IgD-negative memory B cell (primary cell): ENCODE data around the gene FAM124A. TPM values are rescaled to one million over a fixed set of nuclear protein-coding genes. Genes with fewer than 3 reads are reported as not detected.
"Not testable (repeated sequence)": the region's sequence is repeated elsewhere in the genome, so short reads cannot be mapped to it uniquely, and the experiment has no call there.

Experiments
- H3K27ac Mint-ChIP-seq, 3 donors: one replicate each; pipeline ENCODE4 v1.8.0; 2020 to 2022; ENCODE audit warnings: mild to moderate bottlenecking in 3 of 3, mixed read lengths in 3 of 3, moderate library complexity in 1 of 3
- H3K27me3 Mint-ChIP-seq: one replicate; pipeline ENCODE4 v1.8.0; 2021; ENCODE audit warnings: mixed read lengths
- H3K36me3 Mint-ChIP-seq: one replicate; pipeline ENCODE4 v1.8.0; 2020; ENCODE audit warnings: mild to moderate bottlenecking, mixed read lengths
- H3K4me1 Mint-ChIP-seq, 3 donors: one replicate each; pipeline ENCODE4 v1.8.0; 2020 to 2022; ENCODE audit warnings: mixed read lengths in 3 of 3, mild to moderate bottlenecking in 1 of 3
- H3K4me3 Mint-ChIP-seq, 4 donors: one replicate each; pipeline ENCODE4 v1.8.0; 2020 to 2022; ENCODE audit warnings: mild to moderate bottlenecking in 4 of 4, mixed read lengths in 4 of 4, moderate library complexity in 3 of 4
- H3K9me3 Mint-ChIP-seq, 3 donors: one replicate each; pipeline ENCODE4 v1.8.0; 2020 to 2021; ENCODE audit warnings: mixed read lengths in 3 of 3, mild to moderate bottlenecking in 1 of 3
- polyA plus RNA-seq: library from polyadenylated mRNA; unstranded; fragments of 300-500 nt; fragmentation: Illumina TruSeq; gene quantifications from one replicate; pipeline ENCODE4 v1.2.3, GENCODE V29; 2021

FAM124A gene
- polyA plus RNA-seq, 1 donor from 2014 or later: not detected

DNA sequence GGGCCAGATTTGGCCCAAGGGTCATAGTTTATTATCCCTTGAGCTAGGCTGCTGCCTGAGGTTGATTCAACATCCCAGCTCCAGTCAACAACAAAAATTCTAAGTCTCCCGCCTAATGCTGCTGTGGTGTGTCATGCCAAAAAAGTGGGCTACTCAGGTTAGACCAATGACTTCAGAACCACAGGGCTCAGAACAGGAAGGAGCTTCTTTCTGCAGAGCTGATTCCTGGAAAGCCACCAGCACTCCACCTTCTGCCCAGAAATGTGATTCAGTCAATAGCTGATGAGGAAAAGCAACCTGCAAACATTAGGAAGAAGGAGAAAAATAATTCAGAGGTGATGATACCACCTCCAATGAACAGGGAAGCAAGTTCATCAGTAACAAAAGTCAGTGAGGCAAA is 61.2 kb downstream of the FAM124A start:
- H3K4me3 Mint-ChIP-seq: no peak overlapping the region
- H3K27me3 Mint-ChIP-seq: peaks cover 6% of the 10 kb centered on the region
- peaks cover 0 to 2% (median 2%) of the 10 kb centered on the region in 3 donors for H3K4me1 Mint-ChIP-seq
- H3K27ac Mint-ChIP-seq: no peak overlapping the region
- peaks cover 2% of the 10 kb centered on the region for H3K36me3 Mint-ChIP-seq
- H3K9me3 Mint-ChIP-seq: no peaks in the 10 kb centered on the region

DNA sequence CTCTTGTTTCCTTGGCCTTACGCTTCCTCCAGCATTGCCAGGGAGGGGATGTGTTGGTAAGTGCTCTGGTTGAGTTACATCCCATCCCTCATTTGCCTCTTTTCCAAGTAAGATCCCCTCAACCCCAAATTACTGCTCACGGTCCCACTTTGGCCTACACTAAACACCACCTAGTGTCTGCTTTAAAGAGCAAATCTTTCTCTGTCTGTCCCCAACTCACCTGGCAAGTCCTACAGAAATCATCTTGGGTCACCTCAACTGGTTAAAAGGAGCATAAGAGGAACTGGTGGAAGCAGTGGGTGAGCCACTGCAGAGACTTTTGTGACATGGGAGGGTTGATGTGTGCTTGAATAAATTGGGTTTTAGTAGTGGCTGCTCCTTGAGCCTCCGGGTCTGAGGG is 62.1 kb downstream of the FAM124A start:
- Mint-ChIP-seq H3K4me1 (peaks cover 0 to 2% (median 2%) of the 10 kb centered on the region in 3 donors), H3K27me3 (peaks cover 6% of the 10 kb centered on the region), H3K4me3 (no peak overlapping the region), H3K27ac (no peak overlapping the region), H3K9me3 (no peaks in the 10 kb centered on the region), H3K36me3 (peaks cover 2% of the 10 kb centered on the region)

DNA sequence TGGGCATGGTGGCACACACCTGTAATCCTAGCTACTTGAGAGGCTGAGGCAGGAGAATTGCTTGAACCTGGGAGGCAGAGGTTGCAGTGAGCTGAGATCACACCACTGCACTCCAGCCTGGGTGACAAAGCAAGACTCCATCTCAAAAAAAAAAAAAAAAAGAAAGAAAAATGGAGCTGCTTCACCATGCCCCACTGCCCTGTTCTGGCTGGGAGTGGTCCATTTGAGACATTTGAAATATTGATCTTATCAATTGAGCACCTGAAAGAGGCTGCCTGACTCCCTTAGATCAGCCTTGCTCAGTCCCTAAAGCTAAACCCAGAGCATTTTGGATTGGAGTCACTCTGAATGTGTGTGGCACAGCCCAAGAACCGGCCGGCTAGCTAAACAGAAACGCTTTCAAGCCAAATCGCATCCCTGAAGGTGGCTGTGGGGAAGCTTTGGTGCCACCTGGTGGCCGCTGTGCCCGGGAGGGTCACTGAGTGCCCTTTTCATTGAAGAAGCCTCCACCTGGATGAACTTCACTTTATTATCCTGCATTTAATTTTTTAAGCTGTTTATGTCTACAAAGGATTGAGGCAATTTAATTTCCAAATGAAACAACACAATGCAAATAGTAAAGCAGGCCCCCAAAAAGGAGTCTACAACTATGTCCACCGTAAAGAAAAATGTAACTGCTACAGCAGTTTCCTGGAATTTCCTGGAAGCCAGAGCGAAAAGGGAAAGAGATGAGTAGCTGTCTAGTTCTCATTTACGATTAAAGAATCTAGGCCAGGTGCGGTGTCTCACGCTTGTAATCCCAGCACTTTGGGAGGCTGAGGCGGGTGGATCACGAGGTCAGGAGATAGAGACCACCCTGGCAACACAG is 64.2 kb downstream of the FAM124A start:
- Mint-ChIP-seq H3K36me3 (no peaks in the 10 kb centered on the region), H3K27me3 (peaks cover 1% of the 10 kb centered on the region), H3K4me1 (peaks cover 0 to 2% (median 0%) of the 10 kb centered on the region in 3 donors), H3K9me3 (no peaks in the 10 kb centered on the region), H3K27ac (no peak overlapping the region), H3K4me3 (no peak overlapping the region)

DNA sequence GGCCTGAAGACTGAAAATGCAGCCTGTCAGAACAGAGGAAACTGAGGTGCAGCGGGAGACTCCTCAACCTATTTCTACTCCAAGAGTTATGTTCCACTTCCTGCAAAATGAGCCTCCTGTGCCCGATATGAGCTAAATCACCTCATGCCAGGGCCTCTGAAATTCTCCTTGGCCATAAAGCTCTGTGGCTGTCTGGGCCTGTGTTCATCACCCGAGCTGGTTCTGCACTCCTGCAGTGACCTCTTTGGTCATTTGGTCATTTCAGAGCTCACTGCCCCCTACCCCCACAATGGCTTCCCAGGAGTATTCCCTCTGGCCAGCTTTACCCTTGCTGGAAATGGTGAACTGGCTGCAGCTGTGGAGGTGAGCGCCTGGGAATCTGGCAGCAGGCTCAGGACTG is 65.6 kb downstream of the FAM124A start:
- no peak overlapping the region for H3K4me3 Mint-ChIP-seq
- no peaks in the 10 kb centered on the region for H3K36me3 Mint-ChIP-seq
- peaks cover 3% of the 10 kb centered on the region for H3K27me3 Mint-ChIP-seq
- H3K27ac Mint-ChIP-seq: no peak overlapping the region
- no peaks in the 10 kb centered on the region for H3K9me3 Mint-ChIP-seq
- peaks cover 0 to 2% (median 0%) of the 10 kb centered on the region in 3 donors for H3K4me1 Mint-ChIP-seq

DNA sequence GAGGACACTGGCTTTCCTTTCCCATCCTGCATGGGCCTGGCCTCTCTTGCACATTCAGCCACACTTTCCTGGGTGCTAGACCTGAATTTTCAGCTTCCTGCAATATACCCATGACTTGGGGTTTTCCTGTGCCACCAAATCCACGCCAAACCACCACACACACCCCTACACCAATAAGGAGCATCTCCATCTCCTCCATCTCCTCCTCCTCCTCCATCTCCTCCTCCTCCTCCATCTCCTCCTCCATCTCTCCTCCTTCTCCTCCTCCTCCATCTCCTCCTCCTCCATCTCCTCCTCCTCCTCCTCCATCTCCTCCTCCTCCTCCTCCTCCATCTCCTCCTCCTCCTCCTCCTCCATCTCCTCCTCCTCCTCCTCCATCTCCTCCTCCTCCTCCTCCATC is 66.1 kb downstream of the FAM124A start:
- not testable (repeated sequence) for H3K27me3 Mint-ChIP-seq, H3K9me3 Mint-ChIP-seq, H3K27ac Mint-ChIP-seq, H3K4me1 Mint-ChIP-seq, H3K36me3 Mint-ChIP-seq, H3K4me3 Mint-ChIP-seq

DNA sequence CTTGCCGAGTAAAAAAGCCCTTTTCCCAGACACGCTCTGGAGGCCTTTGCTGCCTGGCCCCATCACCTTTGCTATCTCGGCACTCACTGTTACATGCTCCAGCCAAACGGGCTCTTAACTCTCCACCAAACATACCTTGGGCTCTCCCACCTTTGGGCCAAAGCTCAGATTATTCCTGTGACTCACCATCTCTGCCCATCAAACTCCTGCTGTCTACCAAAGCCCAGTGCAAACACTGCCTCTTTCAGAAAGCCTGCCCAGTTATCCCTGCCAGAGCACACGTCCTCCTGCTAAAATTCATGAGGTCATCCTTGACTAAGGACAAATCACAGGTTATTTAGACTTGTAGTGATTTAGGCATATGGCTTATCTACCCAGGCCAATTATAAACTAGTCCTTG is 69.1 kb downstream of the FAM124A start:
- H3K36me3 Mint-ChIP-seq: no peaks in the 10 kb centered on the region
- no peak overlapping the region for H3K4me3 Mint-ChIP-seq
- H3K9me3 Mint-ChIP-seq: no peaks in the 10 kb centered on the region
- H3K4me1 Mint-ChIP-seq: no peaks in the 10 kb centered on the region
- peaks cover 3% of the 10 kb centered on the region for H3K27me3 Mint-ChIP-seq
- no peak overlapping the region for H3K27ac Mint-ChIP-seq

DNA sequence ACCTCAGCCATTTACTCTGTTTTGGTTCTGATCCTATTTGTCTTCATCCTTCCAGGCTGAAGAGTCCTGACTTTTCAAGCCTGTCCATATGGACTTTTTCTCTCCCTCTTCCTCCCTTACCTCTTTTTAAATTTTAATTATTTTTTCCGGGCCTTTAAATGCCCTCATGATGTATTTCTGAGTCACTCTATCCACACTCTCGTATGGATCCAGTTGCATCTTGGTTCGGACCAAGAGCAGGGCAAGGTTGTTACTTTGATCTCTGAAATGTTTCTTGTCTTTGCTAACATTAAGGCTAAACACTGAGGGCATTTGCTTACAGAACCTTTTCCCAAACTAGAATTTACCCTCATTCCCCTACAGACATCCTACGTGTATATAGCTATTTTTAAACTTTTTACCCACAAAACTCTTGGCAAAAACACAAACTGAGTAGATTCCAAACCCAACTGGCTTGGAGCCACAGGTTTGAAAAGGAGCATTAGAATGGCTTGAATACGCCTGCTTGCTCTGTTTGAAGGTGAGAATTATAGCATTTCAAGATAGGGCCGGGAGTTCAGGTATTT is 69.9 kb downstream of the FAM124A start:
- Mint-ChIP-seq H3K4me1 (no peaks in the 10 kb centered on the region), H3K4me3 (no peak overlapping the region), H3K27ac (no peak overlapping the region), H3K36me3 (no peaks in the 10 kb centered on the region), H3K9me3 (no peaks in the 10 kb centered on the region), H3K27me3 (peaks cover 3% of the 10 kb centered on the region)

DNA sequence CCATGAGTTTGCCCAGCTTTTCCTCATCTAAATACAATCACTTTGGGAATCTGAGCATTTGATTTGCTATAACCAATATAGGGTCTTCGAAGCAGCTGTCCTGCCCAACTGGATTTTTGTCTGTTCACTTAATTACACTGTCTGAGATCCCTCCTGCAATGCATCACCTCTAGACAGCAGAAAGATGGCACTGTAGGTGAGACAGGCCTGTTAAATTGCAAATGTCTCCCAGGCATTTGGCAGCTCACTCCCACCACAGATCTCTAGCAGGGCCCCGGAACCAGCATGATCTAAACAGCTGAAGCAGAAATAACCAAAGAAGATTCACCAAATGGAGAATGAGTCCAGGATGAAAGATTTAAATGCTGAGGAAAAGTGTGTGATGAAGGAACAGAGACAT is 75.4 kb downstream of the FAM124A start:
- Mint-ChIP-seq H3K9me3 (no peaks in the 10 kb centered on the region), H3K4me1 (peaks cover 0 to 2% (median 0%) of the 10 kb centered on the region in 3 donors), H3K4me3 (no peak overlapping the region), H3K36me3 (no peaks in the 10 kb centered on the region), H3K27me3 (no peaks in the 10 kb centered on the region), H3K27ac (no peak overlapping the region)

DNA sequence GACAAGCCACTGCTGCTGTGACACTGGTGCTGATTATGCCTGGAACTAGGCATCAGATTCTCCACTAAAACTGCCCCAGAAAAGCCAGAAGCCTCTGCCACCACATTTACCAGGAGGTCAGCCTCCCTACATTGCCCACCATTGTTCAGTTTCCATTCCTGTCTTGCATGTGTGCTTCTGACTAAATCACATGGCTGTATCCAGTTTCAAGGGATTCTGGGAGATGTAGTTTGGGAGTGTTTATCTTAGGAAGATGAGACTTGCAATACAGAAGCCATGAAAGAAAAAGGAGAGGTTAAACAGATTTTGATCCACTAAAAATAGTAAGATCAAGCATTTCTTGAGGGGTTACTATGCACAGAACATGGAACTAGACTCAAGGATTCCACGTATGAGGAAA is 76.6 kb downstream of the FAM124A start:
- peaks cover 0 to 2% (median 0%) of the 10 kb centered on the region in 3 donors for H3K4me1 Mint-ChIP-seq
- no peaks in the 10 kb centered on the region for H3K9me3 Mint-ChIP-seq
- no peak overlapping the region for H3K4me3 Mint-ChIP-seq
- no peaks in the 10 kb centered on the region for H3K27me3 Mint-ChIP-seq
- H3K36me3 Mint-ChIP-seq: no peaks in the 10 kb centered on the region
- H3K27ac Mint-ChIP-seq: peak overlapping the region in 1 of 3 donors; percentile 47

DNA sequence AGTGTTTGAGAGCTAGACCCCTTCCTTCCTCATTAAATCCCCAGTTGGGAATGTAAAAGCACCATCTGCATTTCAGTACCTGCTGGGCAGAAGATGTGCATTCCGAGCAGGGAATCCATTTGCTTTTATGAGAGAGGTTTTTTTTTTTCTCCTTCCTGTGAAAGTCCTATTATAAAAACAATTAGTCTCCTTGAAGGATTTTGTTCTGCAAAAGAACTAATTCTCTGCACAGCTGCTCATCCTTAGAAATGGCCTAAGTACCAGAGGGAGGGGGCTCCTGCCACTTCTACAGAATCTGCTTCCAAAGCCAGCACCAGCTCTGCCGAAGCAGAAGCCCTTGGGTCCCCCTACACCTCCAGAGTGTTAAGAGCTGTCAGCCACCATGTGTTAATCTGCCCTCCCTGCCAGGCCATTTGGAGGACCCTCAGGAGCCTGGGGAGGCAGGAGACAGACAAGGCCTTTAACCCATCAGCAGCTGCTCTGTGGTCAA is 80.9 kb downstream of the FAM124A start:
- no peaks in the 10 kb centered on the region for H3K27me3 Mint-ChIP-seq
- no peaks in the 10 kb centered on the region for H3K4me1 Mint-ChIP-seq
- H3K9me3 Mint-ChIP-seq: no peaks in the 10 kb centered on the region
- no peak overlapping the region for H3K4me3 Mint-ChIP-seq
- no peak overlapping the region for H3K27ac Mint-ChIP-seq
- no peaks in the 10 kb centered on the region for H3K36me3 Mint-ChIP-seq

DNA sequence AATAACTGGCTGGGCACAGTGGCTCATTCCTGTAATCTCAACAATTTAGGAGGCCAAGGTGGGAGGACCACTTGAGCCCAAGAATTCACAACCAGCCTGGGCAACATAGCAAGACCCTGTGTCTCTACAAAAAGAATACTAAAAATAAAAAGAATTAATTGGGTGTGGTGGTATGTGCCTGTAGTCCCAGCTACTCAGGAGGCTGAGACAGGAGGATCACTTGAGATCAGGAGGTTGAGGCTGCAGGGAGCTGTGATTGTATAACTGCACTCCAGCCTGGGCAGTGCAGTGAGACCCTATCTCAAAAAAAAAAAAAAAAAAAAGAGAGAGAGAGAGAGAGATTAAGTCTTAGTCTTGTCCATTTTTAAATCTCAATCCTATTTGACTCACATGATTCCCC is 81.7 kb downstream of the FAM124A start:
- Mint-ChIP-seq H3K27ac (no peak overlapping the region), H3K4me3 (no peak overlapping the region), H3K27me3 (no peaks in the 10 kb centered on the region), H3K4me1 (no peaks in the 10 kb centered on the region), H3K9me3 (no peaks in the 10 kb centered on the region), H3K36me3 (no peaks in the 10 kb centered on the region)

DNA sequence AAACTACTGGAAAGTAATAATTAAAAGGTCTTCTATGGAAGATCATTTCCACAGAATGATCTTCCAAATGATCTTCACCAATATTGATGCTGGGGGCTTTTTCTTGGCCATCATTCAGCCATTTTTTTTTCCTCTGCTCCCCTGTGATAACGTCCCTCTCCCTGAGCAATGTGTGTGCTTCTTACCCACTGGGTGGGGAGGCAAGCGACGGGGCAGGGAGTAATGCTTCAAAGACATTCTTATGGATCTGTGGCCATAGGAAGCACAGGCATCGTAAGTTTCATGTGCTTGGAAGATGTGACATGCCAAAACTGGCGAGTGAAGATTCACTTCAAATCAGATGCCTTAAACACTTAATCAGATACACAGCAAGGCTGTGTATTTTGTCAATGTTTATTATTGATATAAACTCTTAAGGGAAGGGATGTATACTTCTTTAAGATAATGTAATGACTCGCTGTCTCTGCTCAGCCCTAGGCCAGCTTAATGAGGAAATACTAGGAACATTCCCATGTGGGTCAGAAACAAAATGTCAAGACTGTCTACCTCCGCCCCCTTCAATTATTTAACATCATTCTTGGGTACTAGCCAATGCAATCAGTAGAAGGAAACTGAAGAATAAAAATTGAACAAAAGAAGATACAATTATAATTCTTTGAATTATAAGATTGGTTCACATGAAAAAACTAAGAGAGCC is 83.2 kb downstream of the FAM124A start:
- Mint-ChIP-seq H3K4me1 (no peaks in the 10 kb centered on the region), H3K27ac (no peak overlapping the region), H3K27me3 (no peaks in the 10 kb centered on the region), H3K36me3 (no peaks in the 10 kb centered on the region), H3K9me3 (no peaks in the 10 kb centered on the region), H3K4me3 (no peak overlapping the region)

DNA sequence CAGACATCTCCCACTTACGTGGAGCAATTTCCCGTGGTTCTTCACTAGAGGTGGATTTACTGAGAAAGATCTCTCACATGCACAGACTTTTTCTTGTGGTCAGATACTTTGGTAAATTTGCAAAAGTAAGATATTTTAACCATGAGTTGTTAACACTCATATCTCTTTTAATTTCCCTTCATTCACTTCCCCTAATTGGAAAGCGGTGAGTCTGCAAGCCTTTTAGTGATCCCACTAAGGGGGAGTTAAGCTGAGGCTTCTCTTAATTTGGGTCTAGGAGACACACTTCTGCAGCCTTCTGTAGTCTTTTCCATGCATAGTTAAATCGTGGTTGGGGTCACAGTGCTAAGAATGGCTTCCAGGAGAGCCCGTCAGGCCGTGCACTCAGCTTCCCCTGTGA is 86.6 kb downstream of the FAM124A start:
- H3K9me3 Mint-ChIP-seq: no peaks in the 10 kb centered on the region
- no peaks in the 10 kb centered on the region for H3K4me1 Mint-ChIP-seq
- H3K36me3 Mint-ChIP-seq: no peaks in the 10 kb centered on the region
- H3K27me3 Mint-ChIP-seq: peaks cover 10% of the 10 kb centered on the region
- H3K4me3 Mint-ChIP-seq: no peak overlapping the region
- H3K27ac Mint-ChIP-seq: no peak overlapping the region

DNA sequence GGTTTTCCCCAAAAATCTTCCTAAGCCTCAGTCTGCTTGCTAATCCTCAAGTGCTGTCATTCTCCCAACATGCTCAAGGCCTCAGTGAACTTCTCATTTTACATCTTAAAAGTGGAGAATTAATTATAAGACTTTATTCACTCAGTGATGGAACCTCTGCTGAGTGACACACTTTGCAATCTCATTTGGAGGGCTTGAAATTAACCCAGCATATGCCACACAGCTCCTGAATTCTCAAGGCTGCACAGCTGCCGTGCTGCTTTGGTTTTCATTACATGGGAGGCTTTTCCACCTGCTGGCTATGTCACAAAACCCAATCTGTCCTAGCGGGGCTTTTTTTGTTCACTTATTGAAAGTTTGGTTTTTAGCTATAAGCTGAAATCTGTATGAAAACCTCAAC is 89.0 kb downstream of the FAM124A start:
- Mint-ChIP-seq H3K36me3 (no peaks in the 10 kb centered on the region), H3K9me3 (no peaks in the 10 kb centered on the region), H3K4me1 (no peaks in the 10 kb centered on the region), H3K27ac (no peak overlapping the region), H3K27me3 (peaks cover 10% of the 10 kb centered on the region), H3K4me3 (no peak overlapping the region)

DNA sequence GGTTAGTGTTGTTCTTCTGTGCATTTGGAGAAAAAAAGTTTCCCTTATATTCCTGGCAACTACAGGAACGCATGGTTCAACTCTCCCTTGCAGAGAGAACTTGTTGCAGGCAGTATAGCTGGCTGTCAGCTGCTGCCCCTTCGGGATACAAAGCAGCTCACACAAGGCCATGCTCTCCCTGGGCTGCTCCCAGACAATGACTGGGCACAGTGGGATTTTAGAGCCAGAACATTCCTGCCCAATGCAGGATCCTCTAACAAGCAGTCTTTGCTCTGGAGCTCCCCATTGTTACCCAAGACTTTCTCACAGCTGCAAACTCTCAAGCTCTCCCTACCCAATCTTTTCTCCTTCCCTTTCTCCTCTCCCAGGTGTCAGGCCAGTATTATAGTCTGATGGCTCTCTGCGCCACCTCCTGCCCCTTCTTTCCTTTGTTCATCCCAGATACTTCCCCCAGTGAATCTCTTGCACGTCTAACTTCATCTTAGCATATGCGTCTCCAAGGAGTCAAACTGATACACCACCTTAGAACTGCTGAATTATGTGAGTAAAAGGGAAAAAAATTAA is 89.8 kb downstream of the FAM124A start:
- H3K27me3 Mint-ChIP-seq: peaks cover 10% of the 10 kb centered on the region
- H3K36me3 Mint-ChIP-seq: no peaks in the 10 kb centered on the region
- no peak overlapping the region for H3K27ac Mint-ChIP-seq
- H3K4me3 Mint-ChIP-seq: no peak overlapping the region
- H3K9me3 Mint-ChIP-seq: no peaks in the 10 kb centered on the region
- no peaks in the 10 kb centered on the region for H3K4me1 Mint-ChIP-seq
